Prostate gland (tissue), 2 donors: ENCODE measurements around the gene PLA2G2D. TPM values are rescaled to one million over a fixed set of nuclear protein-coding genes. Genes with fewer than 3 reads are reported as not detected.

ENCODE experiments used
- DNase-seq: peaks from one replicate; pipeline ENCODE4 v3.0.0-alpha.2; 2019; ENCODE audit warnings: low spot score
- H3K27ac ChIP-seq, 2 donors: fragments of 200-600 bp; sonication (generic); 2 replicates each; pipeline ENCODE4 v1.5.1; 2017 to 2019
- H3K27me3 ChIP-seq: fragments of 200-600 bp; sonication (generic); replicated peaks from 2 replicates; pipeline ENCODE4 v1.5.1; 2019; ENCODE audit not compliant: insufficient read depth
- H3K36me3 ChIP-seq, 2 donors: fragments of 200-600 bp; sonication (generic); 1 replicate in 1 of 2; 2 replicates in 1 of 2; pipeline versions ENCODE4 v1.5.1 to v1.8.1; 2017 to 2019
- H3K4me1 ChIP-seq: fragments of 200-600 bp; sonication (generic); replicated peaks from 2 replicates; pipeline ENCODE4 v1.5.1; 2019
- H3K4me3 ChIP-seq, 2 donors: fragments of 200-600 bp; sonication (generic); 2 replicates each; pipeline ENCODE4 v1.5.1; 2017 to 2019
- H3K9me3 ChIP-seq: fragments of 200-600 bp; sonication (generic); 2 replicates; pipeline ENCODE4 v1.5.1; 2017
- POLR2A ChIP-seq: fragments of 450-650 bp; IDR thresholded peaks from one replicate; pipeline ENCODE4 v1.6.1; 2016; ENCODE audit warnings: antibody characterized with exemption, mild to moderate bottlenecking
- POLR2AphosphoS5 ChIP-seq: sonication (generic); formaldehyde crosslinking; IDR thresholded peaks from one replicate; pipeline ENCODE4 v1.6.1; 2017; ENCODE audit warnings: antibody characterized with exemption
- WGBS: methylation state at CpG from one replicate; pipeline ENCODE4 v1.1.5; 2018; 5-methylcytosine and 5-hydroxymethylcytosine counted together
- intact Hi-C: fragments of 100-400 bp; cut with DNase I; formaldehyde crosslinking; loops from one replicate; pipeline ENCODE4 v1.14.2; 2022
- total RNA-seq, 2 donors: library from RNA; depleted of rRNA; stranded (reverse); fragments of >200 nt; gene quantifications; one replicate each; pipeline ENCODE4 v1.1.0, GENCODE V29; 2016
- TF ChIP-seq, protein P1 (sequence below), 4 experiments: fragments of 200-600 bp in 2 of 4; fragments of 450-650 bp in 2 of 4; sonication (generic) in 2 of 4; IDR thresholded peaks; 1 replicate in 3 of 4; 2 replicates in 1 of 4; pipeline ENCODE4 v1.5.1; 2016 to 2019; ENCODE audit warnings: antibody characterized with exemption in 4 of 4, mild to moderate bottlenecking in 2 of 4, moderate library complexity in 2 of 4

Gene PLA2G2D
- total RNA-seq, 2 donors from 2014 or later = not detected

DNA sequence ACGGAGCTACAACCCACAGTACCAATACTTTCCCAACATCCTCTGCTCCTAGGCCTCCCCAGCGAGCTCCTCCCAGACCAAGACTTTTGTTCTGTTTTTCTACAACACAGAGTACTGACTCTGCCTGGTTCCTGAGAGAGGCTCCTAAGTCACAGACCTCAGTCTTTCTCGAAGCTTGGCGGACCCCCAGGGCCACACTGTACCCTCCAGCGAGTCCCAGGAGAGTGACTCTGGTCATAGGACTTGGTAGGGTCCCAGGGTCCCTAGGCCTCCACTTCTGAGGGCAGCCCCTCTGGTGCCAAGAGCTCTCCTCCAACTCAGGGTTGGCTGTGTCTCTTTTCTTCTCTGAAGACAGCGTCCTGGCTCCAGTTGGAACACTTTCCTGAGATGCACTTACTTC lies 28.7 kb downstream of the PLA2G2D start:
- no peak overlapping the region for H3K27ac ChIP-seq

DNA sequence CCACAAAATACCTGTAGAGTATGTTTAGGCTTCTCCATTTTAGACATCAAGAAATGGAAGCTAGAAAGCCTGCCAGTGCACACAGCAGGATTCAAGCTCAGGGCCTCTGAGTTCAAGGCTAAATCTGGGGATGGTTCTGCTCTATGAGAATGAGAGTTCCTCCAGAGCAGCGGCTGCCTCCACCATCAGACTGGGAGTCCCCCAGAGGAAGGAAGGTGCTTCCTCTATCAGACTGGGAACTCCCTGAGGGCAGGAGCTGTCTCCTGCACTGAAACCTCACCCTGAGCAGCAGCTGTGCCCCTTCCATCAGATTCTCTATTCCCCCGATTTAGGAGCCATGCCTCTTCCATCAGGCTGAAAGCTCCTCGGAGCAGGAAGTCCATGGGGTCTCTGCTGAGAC lies 29.2 kb downstream of the PLA2G2D start:
- DNase-seq = no peak
- Histone ChIP-seq H3K36me3 (no peaks in the 10 kb centered on the region), H3K27me3 (no peaks in the 10 kb centered on the region), H3K27ac (no peak overlapping the region), H3K4me3 (no peak overlapping the region), H3K9me3 (no peaks in the 10 kb centered on the region), H3K4me1 (no peaks in the 10 kb centered on the region)
- TF ChIP-seq POLR2A = no peak
- 75% methylated on average over 3 of the region's 3 CpGs for WGBS
- intact Hi-C loops = loop anchor here (10.0 kb wide), 1 partner anchor 175 kb away; no protein-coding TSS in a partner anchor

More for the DNA sequence above, 28.7 kb downstream of the PLA2G2D start:
- Histone ChIP-seq H3K36me3 (no peaks in the 10 kb centered on the region), H3K27me3 (no peaks in the 10 kb centered on the region), H3K4me3 (no peak overlapping the region), H3K4me1 (no peaks in the 10 kb centered on the region), H3K9me3 (no peaks in the 10 kb centered on the region)
- intact Hi-C loops = loop anchor here (10.0 kb wide), 1 partner anchor 176 kb away; no protein-coding TSS in a partner anchor
- DNase-seq = no peak
- TF ChIP-seq POLR2AphosphoS5 = no peak
- WGBS = 83% methylated on average over 6 of the region's 6 CpGs

DNA sequence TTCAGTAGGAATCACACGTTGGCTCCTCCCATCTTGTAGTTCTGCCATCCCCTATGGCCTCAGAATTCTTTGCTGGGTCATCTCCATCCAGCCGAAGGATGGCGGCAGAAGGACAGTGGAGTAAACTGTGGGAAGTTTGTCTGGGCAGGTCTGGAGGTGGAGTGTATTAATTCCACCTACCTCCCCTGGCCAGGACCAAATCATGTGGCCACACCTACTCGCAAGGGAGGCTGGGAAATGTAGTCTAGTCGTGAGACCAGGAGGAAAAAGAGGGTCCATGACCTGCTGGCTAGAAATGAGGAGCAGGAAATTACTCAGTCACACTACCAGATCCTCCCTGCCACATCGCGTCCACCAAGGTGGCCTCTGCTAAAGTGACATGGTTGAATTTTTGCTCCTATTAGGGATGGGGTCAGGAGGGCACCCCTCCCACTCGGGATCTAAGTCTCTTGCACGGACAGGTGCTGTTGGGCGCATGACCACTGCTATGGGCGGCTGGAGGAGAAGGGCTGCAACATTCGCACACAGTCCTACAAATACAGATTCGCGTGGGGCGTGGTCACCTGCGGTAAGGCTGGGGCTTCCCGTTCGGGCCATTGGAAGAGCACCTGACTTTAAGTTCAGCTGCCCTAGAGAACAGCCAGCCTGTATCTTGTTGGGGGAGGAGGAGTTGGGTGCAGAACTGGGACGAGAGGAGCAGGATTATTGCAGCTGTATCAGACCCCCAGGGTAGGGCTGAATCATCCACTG lies 29.8 kb downstream of the PLA2G2D start:
- Histone ChIP-seq H3K27ac (no peak overlapping the region), H3K9me3 (no peaks in the 10 kb centered on the region), H3K4me3 (no peak overlapping the region), H3K4me1 (no peaks in the 10 kb centered on the region), H3K36me3 (no peaks in the 10 kb centered on the region), H3K27me3 (no peaks in the 10 kb centered on the region)
- no peak for TF ChIP-seq POLR2A
- TF ChIP-seq POLR2AphosphoS5 = no peak
- TF ChIP-seq, protein P1, sequence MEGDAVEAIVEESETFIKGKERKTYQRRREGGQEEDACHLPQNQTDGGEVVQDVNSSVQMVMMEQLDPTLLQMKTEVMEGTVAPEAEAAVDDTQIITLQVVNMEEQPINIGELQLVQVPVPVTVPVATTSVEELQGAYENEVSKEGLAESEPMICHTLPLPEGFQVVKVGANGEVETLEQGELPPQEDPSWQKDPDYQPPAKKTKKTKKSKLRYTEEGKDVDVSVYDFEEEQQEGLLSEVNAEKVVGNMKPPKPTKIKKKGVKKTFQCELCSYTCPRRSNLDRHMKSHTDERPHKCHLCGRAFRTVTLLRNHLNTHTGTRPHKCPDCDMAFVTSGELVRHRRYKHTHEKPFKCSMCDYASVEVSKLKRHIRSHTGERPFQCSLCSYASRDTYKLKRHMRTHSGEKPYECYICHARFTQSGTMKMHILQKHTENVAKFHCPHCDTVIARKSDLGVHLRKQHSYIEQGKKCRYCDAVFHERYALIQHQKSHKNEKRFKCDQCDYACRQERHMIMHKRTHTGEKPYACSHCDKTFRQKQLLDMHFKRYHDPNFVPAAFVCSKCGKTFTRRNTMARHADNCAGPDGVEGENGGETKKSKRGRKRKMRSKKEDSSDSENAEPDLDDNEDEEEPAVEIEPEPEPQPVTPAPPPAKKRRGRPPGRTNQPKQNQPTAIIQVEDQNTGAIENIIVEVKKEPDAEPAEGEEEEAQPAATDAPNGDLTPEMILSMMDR (IDR thresholded peaks at IDR 0.05) = no peak
- DNase-seq = no peak
- 91% methylated on average over 19 of the region's 19 CpGs for WGBS
- intact Hi-C loops = loop anchor here (10.0 kb wide), 1 partner anchor 175 kb away; no protein-coding TSS in a partner anchor

DNA sequence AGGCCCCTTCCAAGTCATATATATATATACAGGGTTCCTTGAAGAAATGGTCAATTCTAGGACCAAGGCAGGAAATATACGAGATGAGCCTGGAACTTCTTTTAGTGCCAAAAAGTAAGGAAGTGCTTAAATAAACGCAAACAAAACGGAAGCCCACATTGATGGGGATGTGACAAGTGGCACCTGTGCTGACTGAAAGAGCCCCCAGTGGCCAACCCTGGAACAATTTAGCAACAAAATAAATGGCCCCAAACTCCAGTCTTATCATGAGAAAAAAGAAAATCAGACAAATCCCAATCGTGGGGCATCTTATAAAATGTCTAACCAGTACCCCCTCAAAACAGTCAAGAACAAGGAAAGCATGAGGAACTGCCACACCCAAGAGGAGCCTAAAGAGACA lies 31.7 kb downstream of the PLA2G2D start:
- no peaks in the 10 kb centered on the region for H3K36me3 ChIP-seq
- WGBS = 60% methylated on average over 4 of the region's 4 CpGs

DNA sequence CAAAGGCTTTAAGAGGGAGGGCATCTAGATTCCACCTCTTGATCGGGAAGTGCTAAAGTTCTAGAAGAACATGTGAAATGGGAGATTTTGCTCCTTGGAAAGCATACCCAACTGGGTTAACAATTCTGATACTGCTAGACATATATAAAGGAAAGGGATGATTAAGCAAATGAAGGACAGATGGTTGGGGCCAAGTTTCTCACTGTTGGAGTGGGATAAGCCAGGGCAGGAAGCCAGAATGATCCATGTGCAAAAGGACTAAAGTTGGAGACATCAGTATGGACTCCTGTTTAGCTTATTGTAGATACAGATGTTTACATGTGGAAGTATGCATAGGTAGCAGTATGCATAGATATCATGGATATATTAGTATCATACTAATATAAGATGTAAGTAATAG lies 32.5 kb downstream of the PLA2G2D start:
- Histone ChIP-seq H3K4me1 (no peaks in the 10 kb centered on the region), H3K9me3 (no peaks in the 10 kb centered on the region), H3K4me3 (no peak overlapping the region), H3K27me3 (no peaks in the 10 kb centered on the region), H3K27ac (no peak overlapping the region), H3K36me3 (no peaks in the 10 kb centered on the region)
- intact Hi-C loops = no loop called here
- no peak for TF ChIP-seq POLR2AphosphoS5
- TF ChIP-seq POLR2A = no peak
- TF ChIP-seq, protein P1 (IDR thresholded peaks at IDR 0.05) = no peak
- 100% methylated on average over 1 of the region's 1 CpG for WGBS
- DNase-seq = no peak

More for the DNA sequence above, 31.7 kb downstream of the PLA2G2D start:
- intact Hi-C loops = no loop called here
- DNase-seq = no peak
- no peak overlapping the region for H3K27ac ChIP-seq
- H3K9me3 ChIP-seq = no peaks in the 10 kb centered on the region
- no peaks in the 10 kb centered on the region for H3K27me3 ChIP-seq
- TF ChIP-seq, protein P1 (IDR thresholded peaks at IDR 0.05) = no peak
- TF ChIP-seq POLR2A = no peak
- no peak for TF ChIP-seq POLR2AphosphoS5
- H3K4me1 ChIP-seq = no peaks in the 10 kb centered on the region
- no peak overlapping the region for H3K4me3 ChIP-seq
